ENCODE data around the gene ZNF574.
"Not testable (repeated sequence)": the region's sequence is repeated elsewhere in the genome, so short reads cannot be mapped to it uniquely, and the experiment has no call there.

ZNF574 gene

GRCh38 chr19:42075616-42076379 is at the start of gene ZNF574:
TSS of gene ZNF574 (plus strand) at chr19:42076166. CDS start at chr19:42078607, 2,441 bp downstream.
- DNase-seq = peak; percentile 95

GRCh38 chr19:42028304-42029216 is 47.4 kb upstream of the ZNF574 start:
- DNase-seq = peak; percentile 31

- no peak for DNase-seq
Observed at GRCh38 chr19:42030645-42031440, 45.1 kb upstream of the ZNF574 start.

GRCh38 chr19:42032431-42032830 is 43.5 kb upstream of the ZNF574 start:
- no peak for DNase-seq

- DNase-seq = no peak
Observed at GRCh38 chr19:42033413-42033812, 42.6 kb upstream of the ZNF574 start.

- peak; percentile 54 for DNase-seq
Observed at GRCh38 chr19:42034640-42035391, 41.1 kb upstream of the ZNF574 start.

GRCh38 chr19:42037649-42038048 is 38.3 kb upstream of the ZNF574 start:
- DNase-seq = no peak

- no peak for DNase-seq
Observed at GRCh38 chr19:42038666-42039065, 37.3 kb upstream of the ZNF574 start.

GRCh38 chr19:42040031-42040430 is 35.9 kb upstream of the ZNF574 start:
- DNase-seq = no peak

- DNase-seq = not testable (repeated sequence)
Observed at GRCh38 chr19:42040491-42040890, 35.5 kb upstream of the ZNF574 start.

- no peak for DNase-seq
Observed at GRCh38 chr19:42042455-42043170, 33.4 kb upstream of the ZNF574 start.

GRCh38 chr19:42045575-42045974 is 30.4 kb upstream of the ZNF574 start:
- no peak for DNase-seq

- no peak for DNase-seq
Observed at GRCh38 chr19:42048992-42049391, 27.0 kb upstream of the ZNF574 start.

GRCh38 chr19:42051166-42052115 is 24.5 kb upstream of the ZNF574 start:
- no peak for DNase-seq

- no peak for DNase-seq
Observed at GRCh38 chr19:42052241-42052863, 23.6 kb upstream of the ZNF574 start.

- no peak for DNase-seq
Observed at GRCh38 chr19:42053037-42053935, 22.7 kb upstream of the ZNF574 start.

- DNase-seq = no peak
Observed at GRCh38 chr19:42054205-42054604, 21.8 kb upstream of the ZNF574 start.

GRCh38 chr19:42057846-42058245 is 18.1 kb upstream of the ZNF574 start:
- no peak for DNase-seq

- no peak for DNase-seq
Observed at GRCh38 chr19:42059196-42059595, 16.8 kb upstream of the ZNF574 start.

Measured in activated T-cell treated with anti-CD3 and anti-CD28 coated beads, Interleukin-2, amount 50 U/mL, for 1 hour (primary cell).